ENCODE measurements around the gene CDKN2D.
"Not testable (repeated sequence)": the region's sequence is repeated elsewhere in the genome, so short reads cannot be mapped to it uniquely, and the experiment has no call there.

Gene CDKN2D

GRCh38 chr19:10544242-10544752 is 24.5 kb downstream of the CDKN2D start:
- DNase-seq (ENCODE audit: low read depth), result no peak
- peak overlapping the region; percentile 83 for H3K4me3 ChIP-seq (ENCODE audit: low read length)
- no peak for TF ChIP-seq CTCF (IDR thresholded peaks at IDR 0.05; ENCODE audit: insufficient read depth, low read depth, low read length, missing control alignments)

GRCh38 chr19:10543420-10544241 is 25.1 kb downstream of the CDKN2D start, which contains the start of gene ATG4D:
ATG4D (plus strand) TSS chr19:10543904; CDS start chr19:10544091, 187 bp downstream.
- H3K4me3 ChIP-seq (ENCODE audit: low read length), result peak within 1 kb of the TSS; percentile 83
- DNase-seq (ENCODE audit: low read depth), result peak; percentile 78
- no peak for TF ChIP-seq CTCF (IDR thresholded peaks at IDR 0.05; ENCODE audit: insufficient read depth, low read depth, low read length, missing control alignments)

GRCh38 chr19:10543059-10543419 is 25.7 kb downstream of the CDKN2D start:
- DNase-seq (ENCODE audit: low read depth), result no peak
- no peak for TF ChIP-seq CTCF (IDR thresholded peaks at IDR 0.05; ENCODE audit: insufficient read depth, low read depth, low read length, missing control alignments)
- H3K4me3 ChIP-seq (ENCODE audit: low read length), result peak overlapping the region; percentile 83

GRCh38 chr19:10539016-10539415 is 29.8 kb downstream of the CDKN2D start:
- H3K4me3 ChIP-seq (ENCODE audit: low read length); DNase-seq (ENCODE audit: low read depth): not testable (repeated sequence)

- no peak overlapping the region for H3K4me3 ChIP-seq (ENCODE audit: low read length)
- no peak for DNase-seq (ENCODE audit: low read depth)
- no peak for TF ChIP-seq CTCF (IDR thresholded peaks at IDR 0.05; ENCODE audit: insufficient read depth, low read depth, low read length, missing control alignments)
These were observed 30.4 kb downstream of the CDKN2D start for GRCh38 chr19:10538204-10538983.

GRCh38 chr19:10537668-10538067 is 31.1 kb downstream of the CDKN2D start:
- H3K4me3 ChIP-seq (ENCODE audit: low read length), result no peak overlapping the region
- no peak for TF ChIP-seq CTCF (IDR thresholded peaks at IDR 0.05; ENCODE audit: insufficient read depth, low read depth, low read length, missing control alignments)
- peak; percentile 32 for DNase-seq (ENCODE audit: low read depth)

GRCh38 chr19:10535613-10536012 is 33.2 kb downstream of the CDKN2D start:
- TF ChIP-seq CTCF (IDR thresholded peaks at IDR 0.05; ENCODE audit: insufficient read depth, low read depth, low read length, missing control alignments), result no peak
- no peak overlapping the region for H3K4me3 ChIP-seq (ENCODE audit: low read length)
- peak; percentile 98 for DNase-seq (ENCODE audit: low read depth)

All from epithelial cell of esophagus (primary cell).